HG03575 (cell line): Measurements from ENCODE around the gene ANP32A.

ENCODE experiments used
- ATAC-seq: cut with Tn5 transposase; IDR thresholded peaks from one replicate; pipeline ENCODE4 v1.9.1; 2021; ENCODE audit not compliant: unreplicated experiment, insufficient number of reproducible peaks, low FRiP score; ENCODE audit errors: extremely low read depth

ANP32A gene

DNA sequence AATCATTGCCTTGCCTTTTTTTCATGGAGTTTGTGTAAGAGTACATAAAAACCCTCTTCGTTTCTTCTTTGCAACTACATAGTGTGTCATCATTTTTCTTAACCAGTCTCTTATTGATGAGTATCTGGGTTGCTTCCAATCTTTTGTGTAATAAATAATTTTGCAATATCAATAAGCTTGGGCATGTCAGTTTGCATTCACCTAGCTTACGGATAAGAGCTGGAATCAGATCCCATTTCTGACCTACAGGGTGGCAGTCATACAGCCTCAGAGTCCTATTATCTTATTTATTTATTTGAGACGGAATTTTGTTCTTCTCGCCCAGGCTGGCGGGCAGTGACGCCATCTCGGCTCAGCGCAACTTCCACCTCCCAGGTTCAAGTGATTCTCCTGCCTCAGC, 18.3 kb downstream of the ANP32A start:
- ATAC-seq, result no peak

DNA sequence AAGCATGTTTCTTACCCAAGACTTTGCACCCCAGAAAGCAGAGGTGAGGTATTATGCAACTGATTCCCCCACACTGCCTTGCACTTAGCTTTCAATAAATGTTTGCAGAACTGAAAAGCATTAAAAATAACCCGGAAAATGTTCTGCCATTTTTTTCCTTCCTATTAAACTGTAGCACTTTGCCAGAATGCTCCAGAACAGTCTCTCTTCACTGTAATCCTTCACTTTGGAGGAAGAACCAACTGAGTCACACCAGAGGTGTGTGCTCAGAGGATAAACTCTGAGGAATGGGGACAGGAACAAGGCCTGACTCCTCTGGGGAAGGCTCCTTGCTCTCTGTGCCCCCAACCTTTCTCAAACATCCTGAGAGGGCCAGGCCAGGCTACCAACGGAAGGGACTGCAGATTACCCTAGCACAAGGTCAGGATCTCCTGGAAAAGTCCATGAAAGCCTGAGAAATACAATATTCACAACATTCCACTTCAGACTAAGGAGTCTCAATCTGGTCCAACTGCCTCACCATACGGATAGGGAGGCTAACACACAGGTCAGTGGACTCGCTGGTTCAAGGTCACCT, 19.0 kb downstream of the ANP32A start:
- ATAC-seq, result no peak

DNA sequence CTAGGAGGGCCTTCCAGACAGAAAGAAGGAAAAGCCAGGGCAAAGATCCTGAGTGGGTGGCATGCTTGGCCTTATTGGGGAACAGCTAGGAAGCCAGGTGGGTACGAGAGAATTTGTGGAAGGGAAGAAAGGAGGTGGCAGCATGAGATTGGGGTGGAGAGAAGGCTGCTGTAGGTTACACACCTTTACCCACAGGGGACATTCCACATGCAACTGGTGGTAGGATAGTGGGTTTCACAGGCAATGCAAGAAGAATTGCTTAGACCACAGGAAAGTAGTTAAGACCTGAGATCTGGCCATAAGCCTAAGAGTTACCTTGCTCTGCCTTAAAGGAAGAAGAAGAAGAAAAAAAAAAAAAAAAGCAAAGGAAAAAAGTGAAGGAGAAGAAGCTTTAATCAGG, 19.8 kb downstream of the ANP32A start:
- no peak for ATAC-seq

DNA sequence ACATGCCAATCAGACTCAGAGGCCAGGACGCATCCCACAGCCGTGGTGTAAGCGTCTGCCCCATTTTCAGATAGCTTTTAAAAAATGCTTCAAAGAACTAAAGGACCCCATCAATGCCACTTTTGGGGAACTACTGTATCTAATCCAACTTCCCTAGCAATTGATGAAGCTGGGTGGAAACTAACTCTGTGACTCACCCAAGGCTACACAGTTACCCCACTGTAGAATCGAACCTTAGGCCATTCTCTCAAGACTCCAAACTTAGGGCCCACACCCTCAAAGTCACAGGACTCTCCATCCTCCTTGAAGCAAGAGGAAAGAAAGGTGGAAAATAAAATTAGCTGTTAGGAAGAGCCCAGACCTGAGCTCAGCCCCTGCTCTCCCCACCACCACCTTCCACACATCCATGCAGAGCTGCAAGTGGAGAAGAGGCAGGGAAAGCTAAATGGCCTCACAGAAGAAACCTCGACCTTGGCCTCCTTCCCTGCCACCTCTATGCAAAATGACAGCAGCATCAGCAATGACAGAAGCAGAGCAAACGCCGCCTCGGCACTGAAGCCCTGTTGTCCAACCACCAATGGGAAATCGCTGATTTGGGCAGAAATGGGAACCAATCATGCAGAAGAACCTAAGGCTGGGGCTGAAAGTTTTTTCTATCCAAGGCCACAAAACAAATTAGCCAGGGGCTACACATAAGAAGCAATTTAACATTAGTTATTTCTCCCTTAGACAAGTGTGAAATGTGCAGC, 22.2 kb downstream of the ANP32A start:
- ATAC-seq, result no peak

DNA sequence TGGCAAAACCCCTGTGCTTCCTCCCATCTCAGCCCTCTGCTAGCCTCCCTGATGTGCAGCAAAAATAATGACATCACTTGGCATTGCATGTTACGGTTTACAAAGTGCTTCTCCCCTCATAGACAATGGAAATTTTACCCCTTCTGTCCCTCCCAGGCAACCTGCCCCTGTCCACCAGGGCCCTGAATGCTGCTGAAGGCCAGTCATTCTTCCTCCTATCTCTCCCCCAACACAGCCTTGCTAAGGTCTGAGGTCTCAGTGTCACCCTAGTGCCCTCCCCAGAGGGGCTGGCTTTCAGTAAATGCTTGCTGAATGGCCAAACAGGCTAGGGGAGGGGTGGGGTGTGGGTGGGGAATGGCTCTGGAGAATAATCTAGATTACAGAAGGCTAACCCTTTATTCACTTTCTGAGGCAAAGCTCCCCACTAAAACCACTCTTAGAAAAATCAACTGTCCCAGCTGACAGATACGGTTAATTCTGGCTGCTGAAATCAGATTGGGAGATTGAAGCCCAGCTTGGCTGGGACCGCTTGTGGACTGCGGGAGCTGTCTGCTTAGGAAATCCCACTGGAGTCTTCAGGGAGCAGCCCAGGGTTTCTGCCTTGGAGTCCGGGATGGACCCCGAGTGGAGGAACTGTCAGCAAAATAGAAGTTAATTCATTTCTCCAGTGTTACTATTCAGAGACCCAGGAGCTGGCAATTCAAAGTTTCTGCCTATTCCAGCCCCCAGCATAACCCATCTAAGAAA, 22.9 kb downstream of the ANP32A start:
- no peak for ATAC-seq

DNA sequence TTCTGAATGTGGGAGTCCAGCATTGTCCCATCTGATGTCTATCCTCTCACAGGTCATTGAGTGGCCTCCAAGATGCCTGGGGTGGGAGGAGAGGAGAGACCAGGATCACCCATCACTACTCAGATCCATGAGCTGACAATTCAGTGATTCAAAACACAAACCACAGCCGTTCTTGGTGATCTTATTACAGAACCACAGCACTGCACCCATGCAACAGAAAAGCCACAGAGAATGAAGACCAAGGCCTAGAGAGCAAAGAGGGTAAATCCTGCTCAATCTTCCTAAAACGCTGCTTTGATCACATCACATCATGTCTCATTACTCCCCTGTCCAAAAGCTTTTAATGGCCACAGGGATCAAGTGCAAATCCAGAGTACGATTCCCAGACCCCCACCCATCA, 23.5 kb downstream of the ANP32A start:
- no peak for ATAC-seq

DNA sequence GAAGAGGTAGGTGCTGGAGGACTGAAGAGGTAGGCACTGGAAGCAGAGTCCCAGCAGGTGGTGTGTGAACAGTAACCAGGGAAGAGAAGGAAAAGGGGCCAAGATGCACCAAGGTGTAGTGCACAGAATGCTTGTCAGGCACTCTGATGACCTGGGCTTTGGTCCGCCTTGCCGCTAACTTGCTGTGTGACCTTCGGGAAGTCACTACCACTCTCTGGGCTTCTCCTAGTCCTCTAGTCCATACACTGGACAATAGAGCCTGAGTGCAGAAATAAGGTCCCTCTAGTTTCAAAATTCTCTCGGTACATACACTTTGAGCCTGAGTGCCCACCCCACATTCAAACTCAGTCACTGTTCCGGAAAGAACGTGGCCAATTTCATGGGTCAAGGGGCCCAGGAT, 24.1 kb downstream of the ANP32A start:
- ATAC-seq, result no peak

DNA sequence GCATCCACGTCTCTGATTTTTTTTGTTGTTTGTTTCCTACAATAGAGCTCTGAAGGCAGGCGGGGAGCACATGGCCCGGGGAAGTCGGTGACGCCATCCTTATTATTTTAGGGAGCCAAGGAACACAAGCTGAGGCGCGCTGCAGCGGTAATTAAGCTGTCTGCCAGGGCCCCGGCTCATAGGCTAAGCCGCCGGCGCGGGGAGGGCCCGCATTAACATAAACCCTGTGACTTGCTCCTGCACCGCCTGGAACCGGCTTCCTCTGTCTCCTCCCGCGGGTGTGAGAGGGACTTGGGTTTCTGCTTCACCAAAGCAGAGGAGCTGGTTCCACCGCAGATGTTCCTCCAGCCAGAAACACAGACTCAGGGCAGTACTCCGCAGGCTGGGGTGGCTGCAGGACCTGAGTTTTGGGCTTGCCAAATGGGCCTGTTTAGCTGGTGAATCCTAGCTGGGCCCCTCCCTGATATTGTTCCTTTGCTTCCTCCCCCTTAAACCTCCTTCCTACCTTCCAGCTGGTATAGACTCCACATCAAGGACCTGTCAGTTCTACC, 25.3 kb downstream of the ANP32A start:
- no peak for ATAC-seq

DNA sequence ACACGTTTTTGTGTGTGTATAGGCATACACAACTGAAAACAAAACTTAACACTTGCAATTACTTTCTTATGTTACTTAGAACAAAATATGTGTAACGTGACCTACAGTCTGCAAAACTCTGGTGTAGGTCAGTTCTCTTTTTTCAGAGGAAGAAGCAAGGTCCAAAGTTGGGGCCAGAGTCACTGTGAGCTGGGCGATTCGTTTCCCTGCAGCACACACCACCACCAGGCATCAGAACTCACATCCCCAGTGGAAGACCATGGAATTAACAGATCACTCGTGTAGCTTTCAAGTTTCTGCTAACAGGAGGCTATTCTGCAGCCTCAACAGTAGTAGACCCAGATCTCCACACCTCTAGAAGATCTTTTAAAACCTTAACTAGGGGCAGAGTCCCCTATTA, 25.8 kb downstream of the ANP32A start:
- ATAC-seq, result no peak

DNA sequence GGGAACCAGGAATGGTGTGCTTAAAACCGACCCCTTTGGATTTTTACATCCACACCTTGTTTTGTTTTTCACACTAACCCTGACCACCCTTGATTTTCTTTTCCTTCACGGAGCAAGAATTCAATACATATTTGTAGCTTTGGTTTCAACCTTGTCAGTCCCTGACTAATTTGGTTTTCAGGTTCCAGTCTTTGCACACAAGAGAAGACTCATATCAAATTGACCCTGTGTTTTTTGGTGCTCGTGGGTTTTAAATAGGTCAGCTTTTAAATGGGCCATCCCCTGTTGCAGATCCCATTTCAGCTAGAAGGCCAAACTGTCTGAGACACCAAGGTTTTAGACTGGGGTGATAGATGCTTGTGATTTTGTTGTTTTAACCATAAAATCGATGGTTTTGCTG, 26.4 kb downstream of the ANP32A start:
- ATAC-seq, result no peak

DNA sequence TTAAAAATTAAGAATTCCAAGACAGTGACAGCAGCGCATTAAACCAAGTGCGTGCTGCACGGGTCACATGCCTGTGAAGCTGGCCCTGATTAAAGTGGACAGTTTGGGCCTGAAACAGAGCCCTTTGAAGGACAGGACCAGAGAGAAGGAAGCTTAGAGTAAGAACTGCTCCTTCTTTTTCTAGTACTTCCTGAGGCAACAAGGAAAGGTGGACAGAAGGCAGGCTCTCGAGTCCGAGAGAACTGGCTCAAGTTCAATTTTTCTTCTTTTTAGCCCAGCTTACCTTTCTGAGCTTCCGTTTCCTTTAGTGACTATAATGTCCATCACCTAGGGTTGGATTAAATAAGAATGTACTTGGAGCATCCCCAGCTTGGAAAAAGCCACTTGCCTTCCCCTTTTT, 26.9 kb downstream of the ANP32A start:
- no peak for ATAC-seq

DNA sequence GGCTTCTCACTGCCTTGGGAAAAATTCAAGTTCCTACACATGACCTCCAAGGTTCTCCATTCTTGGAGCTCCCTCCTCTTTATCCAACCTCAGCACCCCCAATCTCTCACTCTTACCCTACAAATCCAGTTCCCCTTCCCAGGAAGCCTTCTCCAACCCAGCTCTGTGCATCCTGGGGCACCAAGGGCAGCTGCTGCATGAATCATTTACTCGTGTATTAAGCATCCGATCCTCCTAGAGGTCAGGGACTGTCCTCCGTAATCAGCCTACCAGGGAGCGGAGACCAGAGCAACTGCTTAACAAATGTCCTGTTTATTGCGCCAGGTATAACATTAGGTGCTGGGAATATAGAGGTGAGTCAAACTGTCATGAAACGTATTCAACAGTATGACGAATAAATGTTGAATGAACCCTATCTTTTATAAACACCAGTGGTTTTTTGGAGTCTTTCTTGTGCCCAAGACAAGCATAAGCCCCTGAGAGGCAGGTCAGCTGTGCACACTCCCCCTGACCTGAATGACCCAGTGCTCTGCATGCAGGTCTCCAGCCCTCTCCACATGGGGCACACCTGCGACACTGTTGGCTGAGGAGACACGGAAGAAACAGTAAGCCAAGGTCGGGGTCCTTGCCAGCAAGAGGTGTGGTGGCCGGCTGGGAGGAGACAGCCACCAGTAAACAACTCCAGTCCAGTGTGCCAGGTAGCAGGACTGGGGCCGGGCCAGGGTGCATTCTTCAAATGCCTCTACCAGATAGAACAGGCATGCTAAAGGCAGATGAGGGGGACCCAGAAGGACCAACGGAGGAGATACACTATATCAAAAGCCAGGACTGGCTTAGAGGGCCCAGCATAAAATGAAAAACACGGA, 27.6 kb downstream of the ANP32A start:
- no peak for ATAC-seq

DNA sequence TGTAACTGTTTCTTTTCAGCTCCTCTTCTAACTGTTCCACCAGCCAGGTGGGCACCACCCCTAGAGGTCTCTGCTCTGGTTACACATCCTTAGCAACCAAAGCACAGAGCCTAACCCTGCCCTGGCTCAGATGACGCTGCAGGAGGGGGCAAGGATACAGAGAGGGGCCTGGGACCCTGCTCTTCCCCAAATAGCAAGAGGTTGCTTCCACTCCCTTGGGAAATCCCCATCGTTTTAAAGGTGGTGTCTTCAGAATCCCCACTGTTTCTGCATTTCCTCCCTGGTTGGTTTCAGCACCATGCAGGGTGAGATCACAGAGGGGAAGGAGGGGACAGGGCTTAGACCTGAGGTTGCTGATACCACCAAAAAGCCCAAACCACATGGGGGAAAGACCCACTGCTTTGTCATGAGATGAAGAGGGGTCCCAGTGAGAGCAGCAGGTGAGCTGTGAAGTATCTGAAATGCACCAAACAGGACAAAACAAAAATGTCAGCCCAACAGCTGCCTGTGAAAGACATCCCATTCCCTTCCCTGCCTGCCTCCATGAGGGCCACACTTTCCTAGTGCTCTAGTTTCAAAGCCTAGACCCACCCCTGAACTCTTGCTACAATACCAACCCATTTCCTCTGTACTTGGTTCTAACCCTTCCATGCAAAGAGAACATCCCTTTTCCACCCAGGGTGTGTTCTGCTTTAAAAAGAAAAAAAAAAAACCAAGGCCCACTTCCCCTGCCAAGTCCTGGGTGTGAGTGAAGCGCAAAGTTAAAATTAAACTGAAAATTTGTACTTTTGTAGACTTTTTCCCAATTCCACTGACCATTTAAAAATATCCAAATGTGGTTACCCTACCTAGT, 29.0 kb downstream of the ANP32A start:
- peak; percentile 29 for ATAC-seq

DNA sequence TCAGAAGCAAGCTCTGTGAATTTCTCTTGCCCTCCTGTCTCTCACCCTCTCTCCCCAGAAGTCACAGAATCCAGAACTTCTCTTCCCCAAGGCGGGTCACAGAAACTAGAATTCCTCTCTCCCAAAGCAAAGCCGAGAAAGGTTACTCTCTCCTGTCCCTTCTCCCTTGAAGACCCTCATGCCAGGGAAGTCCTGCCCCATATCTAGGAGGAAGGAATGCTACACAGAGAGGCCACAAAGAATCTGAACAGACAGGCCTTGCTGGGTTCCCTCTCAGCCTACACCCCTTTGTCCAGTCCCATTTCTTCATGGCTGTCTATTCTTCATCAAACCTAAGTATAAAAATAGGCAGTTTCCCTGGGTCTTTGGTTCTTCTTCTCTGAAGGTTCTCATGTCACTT, 29.8 kb downstream of the ANP32A start:
- ATAC-seq, result no peak

DNA sequence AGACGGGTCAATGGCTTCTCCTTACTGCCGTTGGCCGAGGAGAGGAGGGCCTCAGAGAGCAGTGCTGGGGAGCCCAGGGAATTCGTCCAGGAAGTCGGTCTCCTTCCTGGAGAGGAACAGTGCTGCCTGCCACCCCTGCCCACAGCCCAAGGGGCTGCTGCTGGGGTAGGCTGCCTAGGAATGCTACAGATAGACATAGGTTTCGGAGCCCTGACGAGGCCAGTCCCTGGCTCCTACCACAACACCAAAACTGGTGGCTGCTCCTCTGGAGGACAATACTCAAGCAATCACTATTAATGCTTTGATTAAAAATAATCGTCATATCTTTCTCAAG, 30.5 kb downstream of the ANP32A start:
- ATAC-seq, result no peak

DNA sequence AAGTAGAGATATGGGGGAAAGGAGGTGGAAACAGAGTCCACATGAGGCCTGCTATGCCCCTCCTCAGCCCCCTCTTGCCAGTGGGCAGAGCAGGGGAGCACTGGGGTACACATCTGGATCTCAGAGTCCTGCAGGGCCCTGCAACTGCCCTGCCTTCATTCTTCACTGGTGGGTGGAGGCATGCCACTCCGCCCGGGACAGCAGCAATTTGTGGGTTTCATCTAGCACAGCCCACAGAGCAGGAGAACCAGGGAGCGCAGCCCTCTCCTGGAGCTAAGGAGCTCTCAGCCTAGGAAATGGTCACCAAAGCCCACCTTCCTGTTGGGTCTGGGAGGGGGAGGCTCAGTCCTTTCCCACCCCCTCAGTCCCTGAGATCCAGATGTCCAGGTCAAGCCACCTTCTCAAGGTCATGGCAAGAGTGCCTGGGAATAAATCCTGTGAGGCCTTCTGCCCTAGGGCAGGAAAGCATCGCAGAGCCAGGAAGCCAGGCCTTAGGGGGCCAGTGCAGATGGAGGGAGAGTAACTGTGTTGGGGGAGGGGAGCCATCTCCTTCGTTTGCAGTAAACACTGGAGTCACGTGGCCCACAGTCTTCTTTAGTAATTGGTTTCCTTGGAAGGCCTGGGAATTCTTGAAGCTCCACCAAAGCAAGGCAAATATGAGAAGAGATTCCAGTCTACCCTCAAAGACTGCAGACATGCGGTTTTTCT, 31.0 kb downstream of the ANP32A start:
- ATAC-seq, result no peak

DNA sequence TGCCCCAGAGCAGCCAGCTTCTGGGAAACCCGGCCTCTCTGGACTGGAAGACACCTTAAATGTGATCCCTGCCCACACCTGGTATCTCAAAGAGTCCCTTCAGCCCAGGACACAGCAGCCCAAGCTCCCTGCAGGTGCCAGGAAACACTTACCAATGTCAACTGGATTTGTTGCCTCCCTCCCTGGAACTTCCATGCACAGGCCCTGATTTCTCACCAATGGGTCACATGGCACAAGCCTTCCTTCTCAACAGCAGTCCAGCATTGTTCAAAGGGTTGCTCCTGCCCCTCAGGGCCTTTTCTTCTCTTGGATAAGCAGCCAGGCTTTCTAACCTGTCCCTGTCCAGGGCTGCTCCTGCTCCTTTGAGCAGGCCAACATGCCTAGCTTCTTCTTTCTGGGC, 31.6 kb downstream of the ANP32A start:
- ATAC-seq, result no peak

DNA sequence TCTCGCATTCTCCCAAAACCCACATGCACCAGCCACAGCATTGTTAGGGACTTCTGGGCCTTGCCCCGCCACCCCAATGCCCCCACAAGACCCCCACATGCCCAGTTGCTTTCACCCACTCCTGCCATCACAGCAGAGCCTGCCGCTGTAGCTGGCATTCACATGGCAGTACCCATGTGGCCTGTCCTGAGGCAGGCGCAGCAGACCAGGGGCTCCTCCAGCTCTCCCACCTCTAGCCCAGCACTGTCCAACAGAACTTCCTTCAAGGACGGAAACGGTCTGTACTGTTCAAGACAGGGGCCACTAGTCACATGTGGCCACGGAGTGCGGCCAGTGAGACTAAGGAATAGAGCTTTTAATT, 32.5 kb downstream of the ANP32A start:
- no peak for ATAC-seq
